IMR-90 (cell line): Measurements from ENCODE around the gene RASGEF1C. TPM values are rescaled to one million over a fixed set of nuclear protein-coding genes. Genes with fewer than 3 reads are reported as not detected.

ENCODE experiments used
- ATAC-seq: fragments of 200-7000 bp; cut with Tn5 transposase; 2 replicates; pipeline ENCODE4 v1.9.1; 2020; ENCODE audit warnings: low read depth, mild to moderate bottlenecking, moderate library complexity
- BruUV-seq: library from RNA; stranded (reverse); fragments of 400-500 nt; replicated peaks from 2 replicates; lab custom pipeline; 2021; lab: Mats Ljungman, UMichigan
- CTCF ChIA-PET: fragments of 300-600 bp; formaldehyde crosslinking; extraction: SDS; loops from one replicate; lab custom pipeline; 2021; ENCODE audit warnings: antibody characterized with exemption; lab: Yijun Ruan, JAX
- POLR2A ChIA-PET: fragments of 300-600 bp; sonication (Branson Sonifier 250); formaldehyde crosslinking; loops from one replicate; lab custom pipeline; 2022; ENCODE audit warnings: antibody characterized with exemption; ENCODE audit not compliant: unreplicated experiment; lab: Charles Lee
- DNase-seq: peaks from one replicate; pipeline ENCODE4 v3.0.0; 2013
- H2AFZ ChIP-seq: replicated peaks from 2 replicates; pipeline ENCODE3; 2013; ENCODE audit warnings: low read length, mild to moderate bottlenecking; ENCODE audit not compliant: poor library complexity
- H2AK5ac ChIP-seq: 2 replicates; pipeline ENCODE4 v1.6.1; 2013; ENCODE audit warnings: low read depth, low read length, inconsistent platforms
- H2AK9ac ChIP-seq: replicated peaks from 2 replicates; pipeline ENCODE3; 2013; ENCODE audit warnings: mild to moderate bottlenecking, low read depth, low read length, moderate library complexity; ENCODE audit not compliant: poor library complexity
- H2BK120ac ChIP-seq: 2 replicates; pipeline ENCODE4 v1.6.1; 2013; ENCODE audit warnings: low read depth, low read length, inconsistent platforms
- H2BK15ac ChIP-seq: 3 replicates; pipeline ENCODE4 v1.6.1; 2013; ENCODE audit warnings: low read depth, low read length, inconsistent platforms
- H2BK20ac ChIP-seq: 2 replicates; pipeline ENCODE4 v1.6.1; 2013; ENCODE audit warnings: low read depth, mild to moderate bottlenecking, inconsistent platforms, low read length, moderate library complexity
- H2BK5ac ChIP-seq: 2 replicates; pipeline ENCODE4 v1.6.1; 2013; ENCODE audit warnings: mild to moderate bottlenecking, low read depth, low read length, inconsistent platforms; ENCODE audit not compliant: poor library complexity, severe bottlenecking
- H3K14ac ChIP-seq: replicated peaks from 2 replicates; pipeline ENCODE4 v1.6.1; 2013; ENCODE audit warnings: low read depth, low read length, inconsistent platforms
- H3K18ac ChIP-seq: 2 replicates; pipeline ENCODE4 v1.6.1; 2013; ENCODE audit warnings: low read depth, low read length, control low read depth
- H3K23ac ChIP-seq: 2 replicates; pipeline ENCODE4 v1.6.1; 2013; ENCODE audit warnings: low read depth, low read length, inconsistent platforms
- H3K27ac ChIP-seq: 2 replicates; pipeline ENCODE4 v1.5.1; 2013; ENCODE audit warnings: mild to moderate bottlenecking, control low read depth, low read length; ENCODE audit not compliant: insufficient read depth
- H3K27me3 ChIP-seq: 2 replicates; pipeline ENCODE4 v1.6.1; 2013; ENCODE audit warnings: low read length; ENCODE audit not compliant: control insufficient read depth, insufficient read depth
- H3K36me3 ChIP-seq: 2 replicates; pipeline ENCODE4 v1.6.1; 2013; ENCODE audit warnings: low read length, mixed read lengths; ENCODE audit not compliant: control insufficient read depth, insufficient read depth
- H3K4ac ChIP-seq: 2 replicates; pipeline ENCODE4 v1.6.1; 2013; ENCODE audit warnings: low read depth, low read length, inconsistent platforms
- H3K4me1 ChIP-seq: 2 replicates; pipeline ENCODE4 v1.6.1; 2013; ENCODE audit warnings: low read length, mixed read lengths; ENCODE audit not compliant: control insufficient read depth, insufficient read depth
- H3K4me2 ChIP-seq: 2 replicates; pipeline ENCODE4 v1.6.1; 2013; ENCODE audit warnings: low read depth, mild to moderate bottlenecking, control low read depth, low read length, moderate library complexity
- H3K4me3 ChIP-seq: 2 replicates; pipeline ENCODE4 v1.5.1; 2013; ENCODE audit warnings: low read depth, mild to moderate bottlenecking, control low read depth, low read length, moderate library complexity; ENCODE audit not compliant: insufficient read depth
- H3K56ac ChIP-seq: 2 replicates; pipeline ENCODE4 v1.6.1; 2013; ENCODE audit warnings: low read length, inconsistent platforms; ENCODE audit not compliant: insufficient read depth; ENCODE audit errors: extremely low read depth
- H3K79me1 ChIP-seq, 2 experiments: 2 replicates each; pipeline ENCODE4 v1.6.1; 2013; ENCODE audit warnings: low read length in 2 of 2, inconsistent platforms in 1 of 2, low read depth in 1 of 2
- H3K9ac ChIP-seq: 2 replicates; pipeline ENCODE4 v1.6.1; 2013; ENCODE audit warnings: low read depth, low read length, control low read depth
- H3K9me1 ChIP-seq: 2 replicates; pipeline ENCODE4 v1.6.1; 2013; ENCODE audit warnings: low read length, inconsistent platforms; ENCODE audit not compliant: insufficient read depth
- H3K9me3 ChIP-seq: 2 replicates; pipeline ENCODE4 v1.6.1; 2013; ENCODE audit warnings: low read length; ENCODE audit not compliant: control insufficient read depth, insufficient read depth
- H4K20me1 ChIP-seq: 2 replicates; pipeline ENCODE4 v1.6.1; 2013; ENCODE audit warnings: low read length, inconsistent platforms; ENCODE audit not compliant: insufficient read depth
- H4K5ac ChIP-seq: 2 replicates; pipeline ENCODE4 v1.6.1; 2013; ENCODE audit warnings: mild to moderate bottlenecking, low read depth, low read length, control low read depth
- H4K8ac ChIP-seq, 2 experiments: 2 replicates each; pipeline ENCODE4 v1.6.1; 2013; ENCODE audit warnings: low read depth in 2 of 2, low read length in 2 of 2, control low read depth in 1 of 2, inconsistent platforms in 1 of 2
- H4K91ac ChIP-seq: 2 replicates; pipeline ENCODE4 v1.6.1; 2013; ENCODE audit warnings: low read depth, low read length, inconsistent platforms; ENCODE audit not compliant: insufficient read depth
- CEBPB ChIP-seq: IDR thresholded peaks from 2 replicates; pipeline ENCODE4 v1.6.1; 2012; ENCODE audit warnings: low read depth, low read length, improper control_type of control experiment
- WGBS, 2 experiments: methylation state at CpG; one replicate each; pipeline versions ENCODE4 v1.1.5 to v1.1.7; 2013; ENCODE audit warnings: missing lambda C conversion rate in 2 of 2; ENCODE audit not compliant: insufficient read length in 1 of 2; ENCODE audit errors: extremely low coverage in 2 of 2; 5-methylcytosine and 5-hydroxymethylcytosine counted together
- dilution Hi-C: fragments of 300-500 bp; cut with HindIII; formaldehyde crosslinking; loops from one replicate; pipeline ENCODE4 v1.14.3; 2018; ENCODE audit warnings: low sequenced_read_pairs; ENCODE audit not compliant: unreplicated experiment
- in situ Hi-C: fragments of 300-500 bp; cut with MboI; formaldehyde crosslinking; loops from 3 replicates; pipeline ENCODE4 v1.14.3; 2019; ENCODE audit warnings: low sequenced_read_pairs, inconsistent platforms, mixed read lengths
- intact Hi-C: fragments of 100-400 bp; cut with micrococcal nuclease; formaldehyde crosslinking; loops from 2 replicates; pipeline ENCODE4 v1.10.0; 2022
- polyA plus RNA-seq, 3 experiments: library from polyadenylated mRNA; depleted of rRNA; stranded (reverse); fragments of >200 nt; gene quantifications; 2 replicates each; pipeline ENCODE4 v1.2.3, GENCODE V29; 2012; ENCODE audit warnings: low replicate concordance in 1 of 3
- total RNA-seq: library from RNA; depleted of rRNA; stranded (reverse); fragments of >200 nt; gene quantifications from 2 replicates; pipeline ENCODE4 v1.2.3, GENCODE V29; 2012
- TF ChIP-seq, protein P1 (sequence below): conservative IDR thresholded peaks from 2 replicates; pipeline ENCODE4 v1.5.1; 2012; ENCODE audit warnings: mild to moderate bottlenecking, low read depth, low read length, improper control_type of control experiment

RASGEF1C gene
- total and polyA plus RNA-seq, 2 of the 4 experiments (the other 2 are of a cell fraction) = not detected

DNA sequence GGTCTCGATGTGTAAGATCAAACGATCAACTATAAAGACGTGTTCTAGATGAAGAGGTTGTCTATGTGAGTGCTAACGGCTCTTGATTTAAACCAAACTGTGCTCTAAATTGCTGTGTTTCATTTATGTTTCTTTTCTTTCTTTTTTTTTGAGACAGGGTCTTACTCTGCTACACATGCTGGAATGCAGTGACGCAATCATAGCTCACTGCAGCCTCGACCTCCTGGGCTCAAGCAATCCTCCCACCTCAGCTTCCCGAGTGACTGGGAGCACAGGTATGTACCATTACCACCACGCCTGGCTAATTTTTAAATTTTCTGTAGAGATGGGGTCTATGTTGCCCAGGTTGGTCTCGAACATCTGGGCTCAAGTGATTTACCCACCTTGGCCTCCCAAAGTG is 113.5 kb downstream of the RASGEF1C start:
- H2BK20ac ChIP-seq = no peak overlapping the region
- no peak overlapping the region for H3K4ac ChIP-seq
- H2BK120ac ChIP-seq = no peak overlapping the region
- no peaks in the 10 kb centered on the region; the same call in 1 of the 2 replicates for H4K20me1 ChIP-seq
- H2BK5ac ChIP-seq = no peak overlapping the region
- no peaks in the 10 kb centered on the region for H3K36me3 ChIP-seq
- no peak overlapping the region for H2AK5ac ChIP-seq
- no peak overlapping the region for H3K4me2 ChIP-seq
- ATAC-seq (no peak), DNase-seq (no peak)
- peaks cover 2% of the 10 kb centered on the region; the same call in 1 of the 2 replicates for H3K27me3 ChIP-seq
- CTCF ChIA-PET = no interaction called here
- WGBS, 2 experiments = no CpG with 5 or more reads among the region's 9 CpGs
- H3K9me1 ChIP-seq = no peaks in the 10 kb centered on the region
- no peak overlapping the region for H3K56ac ChIP-seq
- H2BK15ac ChIP-seq = no peak overlapping the region
- H2AFZ ChIP-seq = no peak overlapping the region
- H3K4me1 ChIP-seq = no peaks in the 10 kb centered on the region; the same call in 1 of the 2 replicates
- H3K14ac ChIP-seq = no peak overlapping the region
- H3K23ac ChIP-seq = no peak overlapping the region
- H4K5ac ChIP-seq = no peak overlapping the region
- H4K8ac ChIP-seq = no peak overlapping the region
- peaks cover 3% of the 10 kb centered on the region; the same call in 1 of the 2 replicates for H3K9me3 ChIP-seq
- H3K4me3 ChIP-seq = no peak overlapping the region
- dilution Hi-C loops = no loop called here
- H2AK9ac ChIP-seq = no peak overlapping the region
- no peak overlapping the region for H4K91ac ChIP-seq
- peak; percentile 61 for TF ChIP-seq CEBPB
- TF ChIP-seq, protein P1, sequence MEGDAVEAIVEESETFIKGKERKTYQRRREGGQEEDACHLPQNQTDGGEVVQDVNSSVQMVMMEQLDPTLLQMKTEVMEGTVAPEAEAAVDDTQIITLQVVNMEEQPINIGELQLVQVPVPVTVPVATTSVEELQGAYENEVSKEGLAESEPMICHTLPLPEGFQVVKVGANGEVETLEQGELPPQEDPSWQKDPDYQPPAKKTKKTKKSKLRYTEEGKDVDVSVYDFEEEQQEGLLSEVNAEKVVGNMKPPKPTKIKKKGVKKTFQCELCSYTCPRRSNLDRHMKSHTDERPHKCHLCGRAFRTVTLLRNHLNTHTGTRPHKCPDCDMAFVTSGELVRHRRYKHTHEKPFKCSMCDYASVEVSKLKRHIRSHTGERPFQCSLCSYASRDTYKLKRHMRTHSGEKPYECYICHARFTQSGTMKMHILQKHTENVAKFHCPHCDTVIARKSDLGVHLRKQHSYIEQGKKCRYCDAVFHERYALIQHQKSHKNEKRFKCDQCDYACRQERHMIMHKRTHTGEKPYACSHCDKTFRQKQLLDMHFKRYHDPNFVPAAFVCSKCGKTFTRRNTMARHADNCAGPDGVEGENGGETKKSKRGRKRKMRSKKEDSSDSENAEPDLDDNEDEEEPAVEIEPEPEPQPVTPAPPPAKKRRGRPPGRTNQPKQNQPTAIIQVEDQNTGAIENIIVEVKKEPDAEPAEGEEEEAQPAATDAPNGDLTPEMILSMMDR = no peak
- H3K27ac ChIP-seq = no peak overlapping the region
- POLR2A ChIA-PET = no interaction called here
- intact Hi-C loops = no loop called here
- H3K79me1 ChIP-seq = no peaks in the 10 kb centered on the region
- in situ Hi-C loops = no loop called here
- H3K9ac ChIP-seq = no peak overlapping the region
- no peak overlapping the region for H3K18ac ChIP-seq
- no TSS peak for BruUV-seq
